Measurements from ENCODE around the gene SLK. TPM values are rescaled to one million over a fixed set of nuclear protein-coding genes. Genes with fewer than 3 reads are reported as not detected.

Gene SLK
- total RNA-seq, 2 experiments from 2014 or later, result 16.0 to 16.1 TPM

DNA sequence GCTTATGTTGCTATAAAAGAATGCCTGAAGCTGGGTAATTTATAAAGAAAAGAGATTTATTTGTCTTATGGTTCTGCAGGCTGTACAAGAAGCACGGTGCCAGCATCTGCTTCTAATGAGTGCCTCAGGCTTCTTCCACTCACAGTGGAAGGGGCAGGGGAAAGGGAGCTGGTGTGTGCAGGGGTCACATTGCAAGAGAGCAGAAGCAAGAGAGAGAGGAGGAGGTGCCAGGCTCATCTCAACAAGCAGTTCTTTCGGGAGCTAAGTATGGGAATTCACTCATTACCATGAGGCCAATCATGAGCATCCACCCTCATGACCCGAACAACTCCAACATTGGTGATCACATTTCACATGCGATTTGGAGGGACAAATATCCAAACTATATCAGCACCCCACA lies 17.2 kb upstream of the SLK start:
- intact Hi-C loops (cut with micrococcal nuclease), result no loop called here
- no peaks in the 10 kb centered on the region for H3K27me3 Mint-ChIP-seq (ENCODE audit: low read depth)
- DNase-seq, result no peak
- H3K27ac Mint-ChIP-seq, result no peak overlapping the region
- peaks cover 2% of the 10 kb centered on the region for H3K9me3 Mint-ChIP-seq
- no peak overlapping the region for H3K4me3 Mint-ChIP-seq
- CTCF ChIA-PET, result interaction anchor here (0.9 kb wide), 1 partner anchor 62 kb away, joined by 5 read pairs; no protein-coding TSS in a partner anchor
- no peaks in the 10 kb centered on the region for H3K36me3 Mint-ChIP-seq (ENCODE audit: low read depth)
- H3K4me1 Mint-ChIP-seq (ENCODE audit: low read depth), result peaks cover 7% of the 10 kb centered on the region

GRCh38 chr10:103951183-103951582 lies 15.8 kb upstream of the SLK start:
- intact Hi-C loops (cut with micrococcal nuclease), result no loop called here
- Mint-ChIP-seq H3K4me3 (no peak overlapping the region), H3K27ac (no peak overlapping the region), H3K27me3 (ENCODE audit: low read depth) (no peaks in the 10 kb centered on the region), H3K9me3 (peaks cover 2% of the 10 kb centered on the region), H3K36me3 (ENCODE audit: low read depth) (no peaks in the 10 kb centered on the region), H3K4me1 (ENCODE audit: low read depth) (peaks cover 7% of the 10 kb centered on the region)
- DNase-seq, result no peak
- CTCF ChIA-PET, result no interaction called here

DNA sequence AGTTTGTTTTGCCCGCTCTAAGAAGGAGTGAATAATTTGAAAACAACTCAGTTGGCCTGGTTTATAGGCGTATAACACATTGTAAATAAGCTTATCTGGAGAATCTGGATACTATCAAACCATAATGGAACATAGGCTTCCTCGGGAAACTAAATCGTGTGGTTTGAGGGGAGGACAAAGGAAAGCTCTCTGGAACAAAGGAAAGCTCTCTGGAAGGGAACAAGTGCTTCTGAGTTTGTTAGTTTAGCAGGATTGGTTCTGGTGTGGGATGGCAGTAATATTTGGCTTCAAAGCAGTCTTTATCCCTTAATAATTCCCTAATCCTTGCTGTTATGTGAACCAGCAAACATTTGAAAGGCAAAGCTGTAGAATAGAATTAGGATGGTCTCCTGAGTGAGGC lies 15.0 kb upstream of the SLK start:
- H3K4me1 Mint-ChIP-seq (ENCODE audit: low read depth), result peaks cover 7% of the 10 kb centered on the region
- H3K27me3 Mint-ChIP-seq (ENCODE audit: low read depth), result no peaks in the 10 kb centered on the region
- no peak overlapping the region for H3K27ac Mint-ChIP-seq
- intact Hi-C loops (cut with micrococcal nuclease), result no loop called here
- CTCF ChIA-PET, result no interaction called here
- DNase-seq, result no peak
- H3K9me3 Mint-ChIP-seq, result peaks cover 2% of the 10 kb centered on the region
- H3K36me3 Mint-ChIP-seq (ENCODE audit: low read depth), result no peaks in the 10 kb centered on the region
- no peak overlapping the region for H3K4me3 Mint-ChIP-seq

- Mint-ChIP-seq H3K9me3 (peaks cover 2% of the 10 kb centered on the region), H3K27ac (no peak overlapping the region), H3K36me3 (ENCODE audit: low read depth) (no peaks in the 10 kb centered on the region), H3K27me3 (ENCODE audit: low read depth) (no peaks in the 10 kb centered on the region), H3K4me1 (ENCODE audit: low read depth) (no peaks in the 10 kb centered on the region), H3K4me3 (no peak overlapping the region)
- intact Hi-C loops (cut with micrococcal nuclease), result no loop called here
- CTCF ChIA-PET, result interaction anchor here (0.6 kb wide), 2 partner anchors 35 to 182 kb away, joined by 3 to 5 read pairs; no protein-coding TSS in a partner anchor
- DNase-seq, result no peak
These were observed 12.4 kb upstream of the SLK start for GRCh38 chr10:103954543-103954942.

DNA sequence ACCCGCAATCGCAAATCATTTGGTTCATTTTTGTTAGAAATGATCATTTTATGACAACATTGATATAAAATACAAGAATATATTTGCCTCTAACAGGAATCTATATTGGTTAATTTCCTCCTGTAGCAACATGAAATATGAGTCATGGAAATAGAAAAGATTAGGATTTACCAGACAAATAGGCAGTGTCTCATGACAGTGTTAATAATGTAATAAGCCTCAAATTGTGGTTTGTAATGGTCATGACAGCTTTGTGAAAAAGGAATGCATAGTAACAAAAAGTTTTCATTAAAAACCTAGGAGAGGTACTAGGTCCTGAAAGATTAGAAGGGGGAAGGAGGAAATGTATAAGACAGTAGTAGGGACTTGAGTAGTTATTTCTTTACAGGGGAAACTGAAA lies 7.9 kb upstream of the SLK start:
- Mint-ChIP-seq H3K9me3 (peaks cover 2% of the 10 kb centered on the region), H3K4me1 (ENCODE audit: low read depth) (no peaks in the 10 kb centered on the region), H3K27me3 (ENCODE audit: low read depth) (no peaks in the 10 kb centered on the region), H3K27ac (no peak overlapping the region), H3K36me3 (ENCODE audit: low read depth) (no peaks in the 10 kb centered on the region), H3K4me3 (no peak overlapping the region)
- DNase-seq, result no peak
- CTCF ChIA-PET, result interaction anchor here (0.7 kb wide), 1 partner anchor 358 kb away, joined by 3 read pairs; no protein-coding TSS in a partner anchor
- intact Hi-C loops (cut with micrococcal nuclease), result no loop called here

- intact Hi-C loops (cut with micrococcal nuclease), result no loop called here
- H3K27ac Mint-ChIP-seq, result no peak overlapping the region
These were observed 6.8 kb upstream of the SLK start for GRCh38 chr10:103960103-103960502.

GRCh38 chr10:103967448-103968071 lies 620 bp downstream of the SLK start:
- CTCF ChIA-PET, result interaction anchor here (0.7 to 1.3 kb wide), 3 partner anchors 77 to 155 kb away, joined by 3 to 4 read pairs (median 3); no protein-coding TSS in a partner anchor
- peak overlapping the region; percentile 92 for H3K27ac Mint-ChIP-seq
- no peaks in the 10 kb centered on the region for H3K9me3 Mint-ChIP-seq
- H3K27me3 Mint-ChIP-seq (ENCODE audit: low read depth), result no peaks in the 10 kb centered on the region
- intact Hi-C loops (cut with micrococcal nuclease), result loop anchor here (1.0 to 2.0 kb wide), 6 partner anchors 49 to 371 kb away; partner anchors contain the start of genes ITPRIP and STN1
- DNase-seq, result peak; percentile 9
- peaks cover 30% of the 10 kb centered on the region for H3K4me1 Mint-ChIP-seq (ENCODE audit: low read depth)
- H3K36me3 Mint-ChIP-seq (ENCODE audit: low read depth), result peaks cover 5% of the 10 kb centered on the region
- H3K4me3 Mint-ChIP-seq, result peak overlapping the region; percentile 99

More at GRCh38 chr10:103960103-103960502, 6.8 kb upstream of the SLK start:
- CTCF ChIA-PET, result no interaction called here
- DNase-seq, result no peak
- Mint-ChIP-seq H3K4me1 (ENCODE audit: low read depth) (no peaks in the 10 kb centered on the region), H3K9me3 (no peaks in the 10 kb centered on the region), H3K27me3 (ENCODE audit: low read depth) (no peaks in the 10 kb centered on the region), H3K4me3 (no peak overlapping the region), H3K36me3 (ENCODE audit: low read depth) (no peaks in the 10 kb centered on the region)

DNA sequence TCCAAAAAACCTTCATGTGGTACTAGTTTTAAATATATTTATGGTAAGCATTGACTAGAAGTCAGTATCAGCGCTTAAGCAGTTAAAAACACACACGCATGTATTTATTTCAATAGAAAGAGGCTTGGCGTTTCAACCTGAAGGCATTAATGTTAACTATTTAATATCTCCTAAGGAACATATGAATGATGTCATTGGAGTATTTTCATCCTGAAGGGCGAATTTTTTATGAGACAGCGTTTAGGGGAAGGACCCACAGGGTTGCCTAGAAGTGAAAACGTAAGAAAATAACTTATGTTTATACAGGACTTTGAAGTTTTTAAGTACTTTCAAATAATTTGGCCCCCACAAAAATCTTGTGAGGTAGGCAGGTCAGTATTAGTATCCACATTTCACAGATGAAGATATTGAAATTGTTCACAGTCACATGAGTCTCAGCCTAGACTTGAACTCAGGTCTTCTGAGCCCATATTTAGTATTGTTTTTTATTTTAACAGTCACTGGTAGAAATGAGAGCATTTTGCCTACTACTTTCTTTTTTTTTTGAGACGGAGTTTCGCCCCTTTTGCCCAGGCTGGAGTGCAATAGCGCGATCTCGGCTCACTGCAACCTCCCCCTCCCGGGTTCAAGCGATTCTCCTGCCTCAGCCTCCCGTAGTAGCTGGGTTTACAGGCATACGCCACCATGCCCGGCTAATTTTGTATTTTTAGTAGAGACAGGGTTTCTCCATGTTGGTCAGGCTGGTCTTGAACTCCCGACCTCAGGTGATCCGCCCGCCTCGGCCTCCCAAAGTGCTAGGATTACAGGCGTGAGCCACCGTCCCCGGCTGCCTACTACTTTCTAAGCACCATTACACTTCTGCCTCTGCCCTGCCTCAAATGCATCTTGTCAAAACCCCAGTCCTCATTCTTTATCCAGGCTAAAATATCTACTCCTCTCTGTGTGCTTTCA lies 1.8 kb downstream of the SLK start:
- peak overlapping the region; percentile 20 for H3K27ac Mint-ChIP-seq
- intact Hi-C loops (cut with micrococcal nuclease), result loop anchor here (1.0 kb wide), 4 partner anchors 11 to 300 kb away; no protein-coding TSS in a partner anchor
- peak overlapping the region; percentile 99 for H3K4me3 Mint-ChIP-seq
- peaks cover 5% of the 10 kb centered on the region for H3K36me3 Mint-ChIP-seq (ENCODE audit: low read depth)
- CTCF ChIA-PET, result interaction anchor here (0.6 to 1.1 kb wide), 4 partner anchors 61 to 154 kb away, joined by 3 read pairs; no protein-coding TSS in a partner anchor
- H3K27me3 Mint-ChIP-seq (ENCODE audit: low read depth), result no peaks in the 10 kb centered on the region
- H3K4me1 Mint-ChIP-seq (ENCODE audit: low read depth), result peaks cover 39% of the 10 kb centered on the region
- H3K9me3 Mint-ChIP-seq, result no peaks in the 10 kb centered on the region
- no peak for DNase-seq

DNA sequence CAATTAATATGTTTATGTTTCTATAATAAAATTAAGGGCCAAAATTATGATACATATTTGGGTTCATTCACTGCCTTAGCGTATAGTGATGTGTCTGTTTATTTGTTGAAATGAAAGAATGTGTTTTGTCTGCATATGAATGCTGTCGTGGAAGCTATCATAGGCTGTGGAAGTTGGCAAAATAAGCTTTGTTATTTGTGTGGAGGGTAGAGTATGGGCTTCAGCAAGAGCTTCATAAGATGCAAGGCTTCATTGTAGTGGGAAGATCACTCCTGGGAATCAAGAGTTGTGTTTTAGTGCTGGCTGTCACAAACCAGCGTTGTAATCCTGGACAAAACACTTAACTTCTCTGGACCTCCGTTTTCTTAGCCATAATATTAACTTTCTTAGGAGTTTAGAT lies 2.5 kb downstream of the SLK start:
- Mint-ChIP-seq H3K4me1 (ENCODE audit: low read depth) (peaks cover 43% of the 10 kb centered on the region), H3K27ac (no peak overlapping the region), H3K36me3 (ENCODE audit: low read depth) (peaks cover 8% of the 10 kb centered on the region), H3K9me3 (no peaks in the 10 kb centered on the region), H3K4me3 (peak overlapping the region; percentile 99), H3K27me3 (ENCODE audit: low read depth) (no peaks in the 10 kb centered on the region)
- intact Hi-C loops (cut with micrococcal nuclease), result loop anchor here (1.0 kb wide), 2 partner anchors 10 to 14 kb away; no protein-coding TSS in a partner anchor
- no peak for DNase-seq
- CTCF ChIA-PET, result interaction anchor here (0.8 to 1.0 kb wide), 2 partner anchors 60 to 154 kb away, joined by 3 read pairs; no protein-coding TSS in a partner anchor

DNA sequence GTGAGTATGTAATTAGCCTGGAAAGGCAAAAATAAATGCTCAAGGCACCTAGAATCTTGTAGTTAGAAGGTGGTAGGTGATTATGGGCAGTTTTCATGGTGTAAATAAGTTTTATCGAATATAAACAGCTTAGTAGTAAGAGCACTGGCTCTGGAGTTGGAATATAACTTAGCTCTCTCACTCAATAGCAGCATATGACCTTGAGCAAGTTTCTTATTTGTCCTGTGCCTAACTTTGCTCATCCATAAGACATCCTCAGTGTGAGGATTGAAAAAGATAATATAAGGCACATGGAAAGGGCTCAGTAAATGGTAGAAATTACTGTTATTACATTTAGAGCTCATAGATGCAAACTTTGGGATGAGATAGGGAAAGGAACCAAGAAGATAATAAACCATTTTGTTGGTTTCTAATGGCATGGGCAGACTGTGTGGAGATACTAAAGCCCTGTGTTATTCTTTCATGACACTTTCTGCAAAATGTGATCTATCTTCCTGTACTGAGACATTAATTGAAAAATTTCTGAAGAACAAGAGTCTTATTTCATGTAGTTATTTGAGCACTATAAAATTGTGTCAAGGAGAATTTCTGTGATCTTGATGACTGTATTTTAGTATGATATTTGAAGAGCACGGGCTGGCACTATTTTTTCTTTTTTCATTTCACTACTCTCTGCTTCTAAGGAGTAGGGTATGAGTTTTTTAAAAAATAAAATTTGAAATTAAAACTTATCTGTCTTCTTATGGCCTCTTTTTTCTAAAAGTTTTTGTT lies 3.1 kb downstream of the SLK start:
- Mint-ChIP-seq H3K36me3 (ENCODE audit: low read depth) (peaks cover 10% of the 10 kb centered on the region), H3K4me3 (peak overlapping the region; percentile 99), H3K27me3 (ENCODE audit: low read depth) (no peaks in the 10 kb centered on the region), H3K27ac (no peak overlapping the region), H3K9me3 (no peaks in the 10 kb centered on the region), H3K4me1 (ENCODE audit: low read depth) (peaks cover 45% of the 10 kb centered on the region)
- DNase-seq, result no peak
- intact Hi-C loops (cut with micrococcal nuclease), result loop anchor here (1.0 kb wide), 2 partner anchors 9 to 13 kb away; no protein-coding TSS in a partner anchor
- CTCF ChIA-PET, result interaction anchor here (0.8 to 1.1 kb wide), 3 partner anchors 59 to 153 kb away, joined by 3 read pairs; no protein-coding TSS in a partner anchor

DNA sequence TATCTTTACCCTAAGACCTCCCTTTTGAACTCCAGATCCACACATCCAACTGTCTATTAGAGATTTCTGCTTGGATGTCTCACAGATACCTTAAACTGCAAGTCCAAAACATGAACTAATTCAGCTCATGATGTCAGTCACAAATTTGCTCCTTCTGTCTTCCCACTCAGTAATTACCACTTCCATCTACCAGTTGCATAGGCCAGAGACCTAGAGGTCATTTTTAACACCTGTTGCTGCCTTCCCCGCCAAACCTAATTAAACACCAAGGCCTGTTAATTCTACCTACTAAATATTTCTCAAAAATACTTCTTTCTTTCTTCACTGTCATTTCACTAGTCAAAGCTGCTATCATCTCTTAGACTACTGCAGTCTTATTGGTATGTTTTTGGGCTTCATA lies 8.2 kb downstream of the SLK start:
- Mint-ChIP-seq H3K36me3 (ENCODE audit: low read depth) (peaks cover 11% of the 10 kb centered on the region), H3K4me1 (ENCODE audit: low read depth) (peaks cover 43% of the 10 kb centered on the region), H3K4me3 (no peak overlapping the region), H3K9me3 (no peaks in the 10 kb centered on the region), H3K27me3 (ENCODE audit: low read depth) (no peaks in the 10 kb centered on the region), H3K27ac (no peak overlapping the region)
- intact Hi-C loops (cut with micrococcal nuclease), result no loop called here
- CTCF ChIA-PET, result no interaction called here
- no peak for DNase-seq

DNA sequence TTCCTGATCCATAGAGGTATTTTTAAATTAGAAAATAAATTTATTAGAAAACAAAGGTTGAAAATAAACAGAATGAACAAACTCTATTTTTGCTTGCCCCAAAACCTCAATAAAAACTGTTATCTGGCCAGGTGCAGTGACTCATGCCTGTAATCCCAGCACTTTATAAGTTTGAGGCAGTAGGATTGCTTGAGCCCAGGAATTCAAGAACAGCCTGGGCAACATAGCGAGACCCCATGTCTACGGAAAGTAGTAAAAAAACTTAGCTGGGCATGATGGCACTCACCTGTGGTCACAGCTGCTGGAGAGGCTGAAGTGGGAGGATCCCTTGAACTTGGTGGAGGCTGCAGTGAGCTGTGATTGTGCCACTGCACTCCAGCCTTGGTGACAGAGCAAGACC lies 10.3 kb downstream of the SLK start:
- Mint-ChIP-seq H3K9me3 (no peaks in the 10 kb centered on the region), H3K27me3 (ENCODE audit: low read depth) (no peaks in the 10 kb centered on the region), H3K27ac (no peak overlapping the region), H3K4me1 (ENCODE audit: low read depth) (peaks cover 43% of the 10 kb centered on the region), H3K36me3 (ENCODE audit: low read depth) (peaks cover 11% of the 10 kb centered on the region), H3K4me3 (no peak overlapping the region)
- CTCF ChIA-PET, result no interaction called here
- no peak for DNase-seq
- intact Hi-C loops (cut with micrococcal nuclease), result no loop called here
